NCI-H2196 (cell line): ENCODE measurements around the gene RARB.

Experiments used
- DNase-seq: peaks from one replicate; lab custom pipeline; 2025; ENCODE audit not compliant: unreplicated experiment; lab: John Stamatoyannopoulos, UW

The RARB gene

DNA sequence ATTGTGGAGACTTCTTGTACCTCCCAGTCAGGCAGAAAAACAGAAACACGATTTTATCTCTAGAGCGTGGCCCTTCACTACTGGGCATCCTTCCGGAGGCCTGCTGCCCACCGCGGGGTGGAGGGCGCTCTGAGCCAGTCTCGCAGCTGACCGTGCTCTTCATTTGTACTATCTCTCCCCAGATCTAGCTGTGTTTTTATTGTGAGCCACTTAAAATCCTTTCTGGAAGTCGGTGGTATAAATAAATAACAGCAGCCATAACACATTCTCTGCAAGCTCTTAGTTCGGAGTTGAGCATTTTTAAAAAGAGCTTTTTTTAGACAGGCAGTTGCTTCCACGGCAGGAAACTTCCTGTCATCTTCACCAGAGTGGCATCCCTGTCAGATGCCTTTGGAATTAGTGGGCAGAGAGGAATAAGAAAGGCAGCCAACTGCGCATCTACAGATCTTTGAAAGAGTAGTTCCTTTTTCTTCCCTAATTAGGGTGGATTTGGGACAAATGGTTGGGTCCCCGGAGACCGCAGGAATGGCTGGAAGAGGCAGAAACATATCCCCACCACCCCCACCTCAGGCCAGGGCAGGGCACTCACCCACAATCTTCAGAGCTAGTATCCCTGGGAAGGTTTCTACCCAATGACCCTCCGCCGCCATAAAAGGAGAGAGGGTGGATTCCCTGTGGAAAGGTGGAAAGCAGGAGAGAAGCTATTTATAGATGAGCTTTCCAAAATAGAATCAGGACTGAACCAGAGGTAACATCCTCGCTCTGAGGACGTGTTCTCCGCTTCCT, 145.5 kb downstream of the RARB start:
- DNase-seq, result no peak

DNA sequence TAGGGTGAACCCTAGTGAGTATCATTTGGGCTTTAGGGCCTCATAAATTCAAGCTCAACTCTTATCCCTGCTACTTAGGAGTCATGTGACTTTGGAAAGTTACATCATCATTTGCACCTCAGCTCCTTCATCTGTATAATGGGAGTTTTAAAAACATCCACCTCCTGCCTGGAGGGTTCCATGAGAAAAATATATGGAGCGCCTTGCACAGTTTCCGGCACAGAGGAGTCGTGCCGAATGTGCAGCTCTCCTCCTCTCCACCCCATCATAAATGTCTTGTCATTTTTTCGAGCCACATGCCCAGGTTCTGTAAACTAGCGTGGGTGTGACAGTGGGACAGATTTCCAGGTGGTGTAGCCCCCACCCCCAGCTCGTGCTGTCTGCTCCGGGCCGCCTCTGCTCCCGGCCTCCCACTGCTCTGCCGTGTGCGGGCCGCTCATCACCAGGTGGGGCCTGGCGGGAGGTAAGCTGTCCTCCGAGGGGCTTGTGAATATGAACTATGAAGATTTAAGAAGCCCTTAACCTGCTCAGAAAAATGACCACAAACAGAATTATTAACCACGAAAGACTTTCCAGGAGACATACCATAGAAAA, 146.2 kb downstream of the RARB start:
- no peak for DNase-seq

DNA sequence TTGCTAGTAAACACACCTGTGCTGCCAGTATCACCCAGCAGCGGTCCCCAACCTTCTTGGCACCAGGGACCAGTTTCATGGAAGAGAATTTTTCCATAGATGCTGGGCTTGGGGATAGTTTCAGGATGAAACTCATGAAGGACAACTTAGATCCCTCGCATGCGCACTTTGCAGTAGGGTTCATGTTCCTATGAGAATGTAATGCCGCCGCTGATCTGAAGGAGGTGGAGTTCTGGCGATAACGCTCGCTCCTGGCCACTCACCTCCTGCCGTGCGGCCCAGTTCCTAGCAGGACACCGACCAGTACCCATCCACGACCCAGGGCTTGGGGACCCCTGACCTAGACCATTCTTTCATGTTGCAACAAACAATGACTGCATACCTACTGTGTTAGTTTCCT, 146.9 kb downstream of the RARB start:
- no peak for DNase-seq

DNA sequence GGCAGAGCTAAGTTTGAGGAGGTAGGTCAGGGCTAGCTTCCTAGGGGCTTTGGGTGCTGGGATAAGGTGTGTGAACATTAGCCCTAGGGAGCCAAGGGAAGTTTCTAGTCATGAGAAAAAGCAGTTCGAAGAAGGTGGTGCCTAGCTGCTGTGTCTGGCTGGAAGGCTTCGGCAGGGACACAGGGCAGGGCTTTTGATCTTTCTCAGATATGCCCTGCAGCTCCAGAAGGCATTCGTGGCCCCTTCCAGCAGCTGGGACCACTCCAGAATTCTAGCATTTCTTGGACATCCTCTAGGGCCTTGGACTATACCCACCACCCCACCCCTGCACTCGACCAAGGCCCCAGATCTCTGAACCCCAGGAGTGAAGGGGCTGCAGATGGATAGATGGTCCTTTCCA, 148.1 kb downstream of the RARB start:
- DNase-seq, result no peak

DNA sequence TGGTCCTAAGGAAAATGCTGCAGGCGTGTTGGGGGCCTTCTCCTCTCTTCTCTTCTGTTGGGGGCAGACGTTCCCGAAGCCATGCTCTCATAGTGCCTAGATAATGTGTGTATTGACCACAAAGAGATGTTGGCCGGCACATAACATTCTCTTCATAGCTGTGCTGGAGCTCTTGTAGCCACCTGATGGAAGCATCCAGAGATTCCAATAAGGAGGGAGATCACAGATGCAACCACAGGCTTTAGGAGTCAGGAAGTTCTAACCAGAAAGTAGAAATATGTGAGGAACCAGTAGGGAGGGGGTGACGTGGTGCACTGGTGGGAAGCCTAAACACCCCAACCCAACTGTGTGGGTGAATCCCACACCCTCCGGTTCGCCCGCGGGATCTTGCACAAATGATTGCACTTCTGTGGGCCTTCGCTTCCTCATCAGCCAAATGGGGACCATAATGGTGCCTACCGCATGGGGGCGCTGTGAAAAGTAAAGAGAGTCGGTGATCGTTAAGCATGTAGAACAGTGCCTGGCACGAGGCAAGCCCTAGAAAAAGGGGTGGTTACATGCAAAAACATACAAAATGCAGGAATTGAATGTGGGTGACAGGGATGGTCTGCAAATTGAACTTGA, 148.9 kb downstream of the RARB start:
- DNase-seq, result no peak

GRCh38 chr3:25578059-25578458, 150.0 kb downstream of the RARB start:
- no peak for DNase-seq

DNA sequence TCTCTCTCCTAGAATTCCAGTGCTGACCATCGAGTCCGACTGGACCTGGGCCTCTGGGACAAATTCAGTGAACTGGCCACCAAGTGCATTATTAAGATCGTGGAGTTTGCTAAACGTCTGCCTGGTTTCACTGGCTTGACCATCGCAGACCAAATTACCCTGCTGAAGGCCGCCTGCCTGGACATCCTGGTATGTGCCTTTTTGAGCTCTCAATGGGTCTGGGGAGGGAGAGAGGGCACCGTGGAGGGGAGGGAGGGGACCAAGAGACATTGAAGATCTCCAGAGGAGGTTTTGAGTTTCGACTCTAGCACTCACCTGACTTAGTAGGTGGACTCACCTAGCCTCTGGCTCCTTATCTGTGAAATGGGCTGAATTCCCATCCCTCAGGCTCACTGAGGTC, 152.5 kb downstream of the RARB start:
- no peak for DNase-seq

DNA sequence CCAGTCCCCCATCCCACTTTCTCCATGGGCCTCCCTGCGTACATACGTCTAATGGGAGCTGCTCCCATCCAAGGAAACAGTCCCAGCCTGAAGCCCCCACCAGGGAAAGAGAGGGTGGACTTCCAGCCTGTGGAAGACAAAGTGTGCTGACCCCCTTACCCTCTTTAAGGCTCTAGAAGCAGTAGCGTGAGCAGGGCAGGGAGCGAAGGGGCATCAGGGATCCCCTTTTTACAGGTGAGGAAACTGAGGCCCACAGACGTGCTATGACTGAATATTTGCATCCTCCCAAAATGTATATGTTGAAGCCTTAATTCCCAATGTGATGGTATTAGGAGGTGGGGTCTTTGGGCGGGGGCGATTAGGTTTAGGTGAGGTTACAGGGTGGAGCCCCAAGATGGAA, 153.3 kb downstream of the RARB start:
- DNase-seq, result no peak

- DNase-seq, result no peak
These were observed 153.8 kb downstream of the RARB start for GRCh38 chr3:25581823-25582222.

GRCh38 chr3:25582242-25582641, 154.2 kb downstream of the RARB start:
- no peak for DNase-seq

- no peak for DNase-seq
These were observed 155.3 kb downstream of the RARB start for GRCh38 chr3:25583343-25583742.

DNA sequence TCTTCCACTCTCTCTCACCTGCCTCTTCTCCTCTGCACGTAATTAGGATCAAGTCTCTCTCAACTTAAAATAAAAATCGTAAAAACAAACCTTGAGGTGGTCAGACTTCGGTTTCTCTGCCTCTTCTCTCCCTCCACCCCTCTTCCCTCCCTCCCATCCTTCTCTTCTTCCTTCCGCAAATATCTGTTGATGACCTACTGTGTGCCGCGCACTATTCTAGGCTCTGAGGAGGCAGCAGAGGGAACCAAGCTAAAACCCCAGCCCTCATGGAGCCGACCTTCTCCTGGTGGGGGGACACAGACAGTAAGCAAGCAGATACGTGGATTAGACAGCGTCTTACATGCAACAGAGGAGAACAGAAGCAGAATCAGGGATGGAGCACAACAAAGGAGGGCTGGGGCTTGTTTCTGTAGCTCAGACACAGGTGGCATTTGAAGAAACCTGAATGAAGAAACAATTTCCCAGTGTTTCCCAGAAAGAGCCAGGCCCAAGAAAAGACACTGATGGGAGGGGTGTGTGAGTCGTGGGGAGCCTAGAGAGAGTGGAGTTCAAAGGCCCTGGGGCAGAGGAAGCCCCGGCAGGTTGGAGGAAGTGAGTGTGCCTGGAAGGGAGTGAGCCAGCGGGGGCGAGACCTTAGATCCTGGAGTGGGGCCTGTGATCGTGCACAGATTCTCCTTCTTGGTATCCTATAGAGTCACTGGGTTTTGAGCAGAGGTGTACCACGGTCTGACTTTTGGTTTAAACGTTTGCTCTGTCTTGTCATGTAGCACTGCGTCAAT, 156.1 kb downstream of the RARB start:
- DNase-seq, result no peak

DNA sequence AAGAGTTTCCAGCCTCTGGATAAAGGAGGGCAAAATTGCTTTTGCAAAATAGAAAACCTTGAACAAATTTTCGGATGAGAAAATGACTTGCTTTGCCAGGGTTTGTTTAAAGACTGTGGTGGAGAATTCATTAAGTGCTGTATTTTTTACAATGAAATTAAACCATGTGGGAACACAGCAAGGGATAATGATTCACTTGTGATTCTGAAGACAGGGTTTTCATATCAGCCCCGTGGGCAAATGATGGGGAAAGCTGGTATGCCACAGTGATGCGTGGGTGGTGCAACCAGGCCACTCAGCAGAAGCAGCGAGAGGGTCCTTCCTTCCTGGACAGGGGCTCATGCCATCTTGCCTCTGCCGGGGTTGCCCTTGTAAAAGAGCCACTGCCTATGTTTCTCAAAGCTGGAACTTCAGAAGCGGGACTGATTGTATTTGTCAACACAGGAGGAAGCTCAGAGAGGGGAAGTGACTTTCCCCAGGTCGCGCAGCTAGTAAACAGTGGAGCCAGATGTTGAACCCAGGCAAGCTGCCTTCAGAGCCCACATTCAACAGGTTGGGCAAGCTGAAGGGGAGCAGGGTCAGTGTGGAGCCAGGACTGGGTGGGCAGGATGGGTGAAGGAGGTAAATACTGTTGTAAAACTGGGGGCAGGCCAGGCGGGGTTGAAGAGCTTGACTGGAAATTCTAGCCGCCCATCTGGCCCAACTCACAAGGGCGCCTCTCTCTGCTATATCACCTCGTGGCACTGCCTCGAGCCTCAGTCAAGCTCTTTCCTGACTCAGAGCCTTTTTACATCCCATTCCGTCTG, 157.5 kb downstream of the RARB start:
- no peak for DNase-seq

- DNase-seq, result no peak
These were observed 158.1 kb downstream of the RARB start for GRCh38 chr3:25586167-25586505.

- no peak for DNase-seq
These were observed 158.5 kb downstream of the RARB start for GRCh38 chr3:25586553-25586952.

- DNase-seq, result no peak
These were observed 159.0 kb downstream of the RARB start for GRCh38 chr3:25587094-25587493.

GRCh38 chr3:25587526-25587925, 159.5 kb downstream of the RARB start:
- no peak for DNase-seq

DNA sequence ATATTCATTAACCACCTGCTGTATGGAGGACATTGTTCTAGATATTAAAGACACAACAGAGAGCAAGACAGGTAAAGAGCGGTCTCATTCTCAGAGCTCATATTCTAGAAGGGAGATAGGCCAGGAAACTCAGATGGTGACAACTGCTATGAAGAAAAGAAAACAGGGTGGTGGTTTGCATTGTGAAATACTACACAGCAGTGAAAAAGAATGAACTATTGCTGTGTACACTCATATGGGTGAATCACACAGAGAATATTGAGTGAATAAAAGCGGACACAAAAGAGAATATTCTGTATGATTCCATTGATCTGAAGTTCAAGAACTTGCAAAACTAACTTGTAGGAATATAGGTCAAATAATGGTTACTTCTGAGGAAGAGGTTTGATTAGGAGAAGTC, 159.9 kb downstream of the RARB start:
- DNase-seq, result no peak

GRCh38 chr3:25588441-25589103, 160.5 kb downstream of the RARB start:
- DNase-seq, result no peak

DNA sequence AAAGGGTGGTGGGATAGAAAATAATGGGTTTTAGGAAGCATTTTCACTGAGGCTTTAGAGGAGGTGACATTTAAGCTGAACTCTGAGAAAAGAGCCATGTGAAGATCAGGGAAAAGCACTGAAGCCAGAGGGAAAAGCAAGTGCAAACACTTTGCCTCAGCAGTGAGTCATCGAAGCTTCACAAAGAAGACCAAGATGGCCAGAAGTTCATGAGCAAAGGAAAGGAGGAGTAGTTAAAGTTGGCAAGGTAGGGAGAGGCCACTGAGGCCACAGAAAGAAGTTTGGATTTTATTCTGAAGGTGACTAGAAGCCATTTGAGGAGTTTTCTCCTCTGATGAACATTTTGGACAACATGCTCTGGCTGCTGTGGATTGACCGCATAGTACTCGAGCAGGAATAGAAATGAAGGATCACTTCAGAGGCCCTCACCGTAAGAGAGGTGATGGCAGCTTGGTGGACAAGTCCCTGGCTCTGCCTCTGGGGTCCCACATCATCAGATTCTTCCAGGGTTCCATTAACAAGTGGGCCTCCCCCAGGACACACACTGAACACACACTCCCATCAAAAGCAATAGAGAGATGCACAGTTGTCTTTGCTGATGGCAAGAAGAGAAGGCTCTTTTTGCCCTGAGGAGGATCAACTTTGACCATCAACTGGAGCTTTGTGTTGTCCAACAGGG, 161.2 kb downstream of the RARB start:
- no peak for DNase-seq
